Lung (tissue), 12 donors: ENCODE results near the gene ADAMTS2. TPM values are rescaled to one million over a fixed set of nuclear protein-coding genes. Genes with fewer than 3 reads are reported as not detected.

Experiments used
- ATAC-seq: fragments of 200-7000 bp; cut with Tn5 transposase; one replicate; pipeline ENCODE4 v1.9.1; 2020; ENCODE audit warnings: moderate number of reproducible peaks; ENCODE audit not compliant: insufficient read depth, low FRiP score
- DNase-seq, 3 donors: peaks; one replicate each; pipeline ENCODE4 v3.0.0-alpha.2; 2013 to 2017
- H3K27ac ChIP-seq, 2 donors: one replicate each; pipeline ENCODE4 v1.5.1; 2013; ENCODE audit warnings: mild to moderate bottlenecking in 2 of 2, moderate library complexity in 2 of 2, control low read depth in 1 of 2, inconsistent platforms in 1 of 2, low read depth in 1 of 2, low read length in 1 of 2
- H3K27me3 ChIP-seq, 3 donors: one replicate each; pipeline ENCODE4 v1.5.1; 2013; ENCODE audit warnings: low read length in 2 of 3; ENCODE audit not compliant: control insufficient read depth in 3 of 3, insufficient read depth in 3 of 3
- H3K36me3 ChIP-seq, 4 donors: one replicate each; pipeline ENCODE4 v1.5.1; 2013; ENCODE audit warnings: low read length in 4 of 4, mild to moderate bottlenecking in 1 of 4, moderate library complexity in 1 of 4; ENCODE audit not compliant: control insufficient read depth in 4 of 4, insufficient read depth in 4 of 4
- H3K4me1 ChIP-seq, 5 donors: one replicate each; pipeline ENCODE4 v1.5.1; 2013; ENCODE audit warnings: low read length in 5 of 5, mild to moderate bottlenecking in 2 of 5, moderate library complexity in 1 of 5; ENCODE audit not compliant: control insufficient read depth in 5 of 5, insufficient read depth in 5 of 5
- H3K4me3 ChIP-seq: one replicate; pipeline ENCODE4 v1.5.1; 2013; ENCODE audit warnings: mild to moderate bottlenecking, control low read depth, moderate library complexity
- H3K9ac ChIP-seq, 2 donors: one replicate each; pipeline ENCODE4 v1.5.1; 2013; ENCODE audit warnings: low read length in 2 of 2, control low read depth in 1 of 2; ENCODE audit not compliant: insufficient read depth in 1 of 2
- H3K9me3 ChIP-seq, 4 donors: one replicate each; pipeline ENCODE4 v1.5.1; 2013; ENCODE audit warnings: low read length in 3 of 4, mild to moderate bottlenecking in 1 of 4, moderate library complexity in 1 of 4; ENCODE audit not compliant: control insufficient read depth in 4 of 4, insufficient read depth in 3 of 4
- CTCF ChIP-seq: IDR thresholded peaks from 2 replicates; pipeline ENCODE4 v1.5.1; 2012; ENCODE audit warnings: mild to moderate bottlenecking; ENCODE audit errors: control extremely low read depth, extremely low read depth
- WGBS, 2 donors: extraction: QIAGEN DNeasy Blood & Tissue Kit; methylation state at CpG; one replicate each; pipeline ENCODE4 v1.1.7; 2013; 5-methylcytosine and 5-hydroxymethylcytosine counted together
- polyA plus RNA-seq, 2 donors: library from polyadenylated mRNA; stranded (reverse); fragments of 200-250 nt; gene quantifications; one replicate each; pipeline ENCODE4 v1.2.1, GENCODE V29; 2013
- total RNA-seq, 2 donors: library from RNA; depleted of rRNA in 1 of 2; stranded (reverse); fragments of >200 nt in 1 of 2; gene quantifications; one replicate each; pipeline ENCODE4 v1.2.1, GENCODE V29; 2014 to 2021
- donor health status: control.
- donor health status: control.
- donor health status: Bipolar disorder and iron deficiency.
- donor health status: healthy.
- donor health status: DM: yes; HTN: yes; CAD: no.

Gene ADAMTS2
- total and polyA plus RNA-seq, 4 donors: 9.3 to 45.5 (median 28.7) TPM

DNA sequence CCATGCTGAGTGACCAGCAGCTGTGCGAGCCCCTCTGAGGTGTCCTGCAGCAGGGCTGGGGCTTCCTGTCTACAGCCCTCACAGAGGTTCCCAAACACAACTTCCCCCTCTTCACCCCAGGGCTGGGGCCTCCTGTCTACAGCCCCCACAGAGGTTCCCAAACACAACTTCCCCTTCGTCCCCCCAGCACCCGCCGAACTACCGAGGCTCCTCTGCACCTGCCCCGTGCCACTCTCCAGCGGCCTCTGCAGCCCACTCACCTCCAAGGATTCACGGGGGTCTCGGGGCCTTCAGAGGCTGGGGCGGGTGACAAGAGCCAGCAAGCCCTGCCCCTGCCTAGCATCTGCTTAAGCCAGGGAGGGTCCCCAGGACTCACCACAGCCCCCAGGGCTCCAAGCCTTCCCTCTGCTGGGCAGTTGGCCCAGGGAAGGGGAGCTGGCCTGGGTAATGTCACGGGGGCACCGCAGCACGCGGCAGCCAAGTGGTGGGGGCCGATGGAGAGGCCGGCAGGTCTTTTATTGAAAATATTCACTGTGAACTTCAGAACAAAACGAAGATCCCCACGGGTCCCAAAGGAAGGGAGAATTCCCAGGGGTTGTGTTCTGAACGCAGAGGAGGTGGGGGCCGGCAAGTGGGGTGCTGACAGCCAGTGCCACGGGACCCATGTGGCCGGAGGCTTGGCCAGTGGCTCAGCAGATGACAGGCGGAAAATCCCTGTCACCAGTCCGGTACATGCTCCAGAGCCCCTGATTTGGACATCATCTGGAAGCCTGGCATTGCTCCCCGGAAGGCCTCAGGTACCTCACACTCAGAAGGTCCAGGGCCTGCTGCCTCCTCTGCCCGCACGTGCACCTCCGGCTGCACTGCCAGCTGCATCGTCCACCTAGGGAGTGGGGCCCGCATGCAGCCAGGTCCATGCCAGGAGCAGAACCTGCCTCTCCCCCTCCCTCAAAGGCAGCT lies 125.3 kb downstream of the ADAMTS2 start:
- Histone ChIP-seq H3K27me3 (no peaks in the 10 kb centered on the region), H3K4me1 (no peaks in the 10 kb centered on the region), H3K9ac (no peak overlapping the region), H3K4me3 (no peak overlapping the region), H3K27ac (no peak overlapping the region), H3K9me3 (peaks cover 0 to 17% (median 1%) of the 10 kb centered on the region in 4 donors), H3K36me3 (peaks cover 0 to 4% (median 1%) of the 10 kb centered on the region in 4 donors)
- 68 to 72% methylated on average over 30 of the region's 30 CpGs for WGBS, 2 donors
- DNase-seq (no peak), ATAC-seq (no peak)
- no peak for TF ChIP-seq CTCF

DNA sequence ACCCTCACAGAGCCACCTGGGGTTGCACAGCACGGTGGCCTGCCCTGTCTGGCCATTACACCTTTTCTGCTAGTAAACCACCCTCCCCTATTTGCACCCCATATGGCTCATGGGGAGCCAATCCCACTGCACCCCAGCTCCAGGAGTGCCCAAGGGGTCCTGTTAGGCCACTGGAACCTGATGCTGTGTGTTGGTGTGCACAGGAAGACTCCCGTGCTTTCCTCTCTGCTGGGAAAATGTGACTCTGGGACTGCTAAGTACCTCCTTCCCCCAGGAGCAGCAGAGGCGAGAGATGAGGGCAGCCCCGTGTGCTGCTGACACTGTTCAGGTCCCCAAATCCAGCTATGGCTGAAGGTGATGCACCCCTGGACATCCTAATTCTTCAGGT lies 126.3 kb downstream of the ADAMTS2 start:
- TF ChIP-seq CTCF: no peak
- no peak overlapping the region for H3K9ac ChIP-seq
- no peaks in the 10 kb centered on the region for H3K4me1 ChIP-seq
- H3K27me3 ChIP-seq: no peaks in the 10 kb centered on the region
- peaks cover 0 to 4% (median under 1%) of the 10 kb centered on the region in 4 donors for H3K36me3 ChIP-seq
- no peak overlapping the region for H3K4me3 ChIP-seq
- H3K9me3 ChIP-seq: peaks cover 0 to 10% (median 1%) of the 10 kb centered on the region in 4 donors
- no peak for ATAC-seq
- H3K27ac ChIP-seq: no peak overlapping the region
- 82 to 84% methylated on average over 4 of the region's 4 CpGs for WGBS, 2 donors
- no peak for DNase-seq

- TF ChIP-seq CTCF: no peak
- ATAC-seq (no peak), DNase-seq (no peak)
- 76 to 87% methylated on average over 16 of the region's 16 CpGs for WGBS, 2 donors
- Histone ChIP-seq H3K9me3 (peaks cover 0 to 3% (median 0%) of the 10 kb centered on the region in 4 donors), H3K9ac (no peak overlapping the region), H3K4me3 (no peak overlapping the region), H3K27ac (no peak overlapping the region), H3K4me1 (no peaks in the 10 kb centered on the region), H3K27me3 (no peaks in the 10 kb centered on the region), H3K36me3 (peaks cover 0 to under 1% (median 0%) of the 10 kb centered on the region in 4 donors)
Measured at GRCh38 chr5:179217956-179218942, 127.0 kb downstream of the ADAMTS2 start.
